ENCODE measurements around the gene FOXK1.

FOXK1 gene

GRCh38 chr7:4722960-4723630 lies 41.0 kb downstream of the FOXK1 start:
- no peak for DNase-seq (ENCODE audit: low spot score)

DNA sequence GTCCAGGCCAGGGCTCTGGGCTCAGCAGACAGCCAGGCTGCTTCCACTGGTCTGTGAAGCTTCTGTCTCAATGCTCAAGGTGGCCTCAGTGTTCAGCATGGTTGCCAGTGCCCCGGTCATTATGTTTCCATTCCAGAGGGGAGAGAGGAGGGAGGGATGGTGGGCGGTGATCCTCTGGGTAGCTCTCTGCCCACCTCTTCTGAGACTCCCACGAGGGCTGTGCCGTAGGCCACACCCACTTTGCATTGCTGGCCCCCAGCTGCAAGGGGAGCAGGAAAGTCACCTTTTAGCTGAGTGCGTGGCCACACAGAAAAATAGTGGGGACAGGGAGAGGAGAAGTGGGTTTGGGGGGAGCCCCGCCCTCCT lies 42.5 kb downstream of the FOXK1 start:
- no peak for DNase-seq (ENCODE audit: low spot score)

DNA sequence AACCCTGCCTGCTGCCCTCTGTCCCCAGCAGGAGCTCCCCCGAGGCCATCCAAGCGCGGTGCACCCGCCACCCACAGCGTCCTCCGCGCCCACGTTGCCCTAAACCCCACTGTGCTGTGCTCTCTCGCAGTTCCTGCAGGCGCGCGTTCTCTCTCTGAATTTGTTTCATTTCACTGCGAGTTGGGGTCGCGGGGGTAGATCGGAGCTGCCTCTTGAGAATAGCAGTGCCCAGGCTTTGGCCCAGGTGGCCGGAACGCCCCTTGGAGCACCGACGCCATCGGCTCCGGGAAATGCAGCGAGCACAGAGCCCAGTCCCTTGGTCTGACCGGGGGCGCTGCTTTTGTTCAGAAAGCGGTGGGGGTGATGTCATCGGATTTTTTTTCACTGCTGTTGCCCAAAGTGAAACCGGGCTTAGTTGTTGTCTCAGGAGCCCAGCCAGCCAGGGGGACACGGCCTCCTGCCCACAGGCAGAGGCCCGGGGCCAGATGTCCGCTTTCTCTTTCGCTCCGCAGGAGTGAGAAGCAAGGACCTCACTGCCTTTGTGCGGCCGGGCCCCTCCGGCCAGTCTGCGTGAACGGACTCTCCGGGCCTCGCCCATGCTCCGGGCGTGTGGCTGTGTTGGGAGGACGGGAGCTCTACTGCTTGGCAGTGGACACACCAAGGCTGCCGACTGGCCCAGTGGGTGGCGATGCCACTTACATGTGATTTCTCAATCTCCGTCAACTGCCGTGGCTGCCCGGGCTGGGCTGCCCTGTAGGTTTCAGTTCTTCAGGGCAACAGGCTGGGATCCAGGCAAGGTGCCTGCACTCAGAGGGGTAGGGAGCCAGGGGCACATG lies 43.1 kb downstream of the FOXK1 start:
- peak; percentile 81 for DNase-seq (ENCODE audit: low spot score)

DNA sequence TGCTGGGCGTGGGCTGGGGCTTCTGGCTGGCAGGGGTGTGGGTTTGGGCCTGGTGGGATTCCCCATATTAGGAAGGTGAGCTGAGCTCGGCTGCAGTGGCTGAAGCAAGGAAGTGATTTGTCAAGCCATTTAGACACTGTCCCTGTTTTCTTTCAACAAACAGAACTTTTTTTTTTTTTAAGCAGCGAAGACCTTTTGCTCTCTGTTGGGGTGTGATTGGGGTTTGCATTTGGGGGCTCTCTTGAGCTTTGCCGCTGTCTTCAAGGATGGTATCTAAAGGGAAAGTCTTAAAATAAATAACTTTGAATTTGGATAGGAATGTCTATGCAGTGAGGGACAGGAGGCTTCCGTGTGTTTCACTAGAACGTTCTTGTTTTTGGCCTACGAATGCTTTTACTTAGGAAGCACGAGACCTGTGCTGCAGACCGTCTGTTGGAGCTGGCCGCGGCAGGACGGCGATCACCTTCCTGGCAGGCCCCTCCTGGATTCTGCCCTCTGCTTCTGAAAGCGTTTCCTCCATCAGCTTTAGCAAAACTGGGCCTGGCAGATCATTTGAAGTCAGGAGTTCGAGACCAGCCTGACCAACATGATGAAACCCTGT lies 43.9 kb downstream of the FOXK1 start:
- DNase-seq (ENCODE audit: low spot score) = no peak

GRCh38 chr7:4726566-4726965 lies 44.5 kb downstream of the FOXK1 start:
- no peak for DNase-seq (ENCODE audit: low spot score)

GRCh38 chr7:4727914-4728705 lies 46.0 kb downstream of the FOXK1 start:
- no peak for DNase-seq (ENCODE audit: low spot score)

DNA sequence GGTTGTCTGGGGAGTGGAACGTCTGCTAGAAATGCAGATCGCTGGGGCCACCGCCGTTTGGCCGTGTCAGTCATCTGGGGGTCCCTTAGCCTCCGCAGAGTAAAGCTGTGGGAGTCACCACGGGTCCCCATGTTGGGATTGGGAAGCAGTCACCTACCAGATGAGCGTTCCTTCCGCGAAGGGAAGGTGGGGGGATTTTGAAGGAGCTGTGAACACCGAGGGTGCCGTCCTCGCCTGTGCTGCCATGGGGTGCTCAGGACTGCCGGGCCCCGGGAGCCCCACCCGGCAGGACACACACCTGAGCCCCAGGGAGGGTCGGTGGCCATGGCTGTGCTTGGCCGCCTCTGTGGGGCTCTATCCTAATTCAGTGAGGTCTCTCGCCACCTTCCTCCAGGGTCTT lies 47.2 kb downstream of the FOXK1 start:
- DNase-seq (ENCODE audit: low spot score) = no peak

DNA sequence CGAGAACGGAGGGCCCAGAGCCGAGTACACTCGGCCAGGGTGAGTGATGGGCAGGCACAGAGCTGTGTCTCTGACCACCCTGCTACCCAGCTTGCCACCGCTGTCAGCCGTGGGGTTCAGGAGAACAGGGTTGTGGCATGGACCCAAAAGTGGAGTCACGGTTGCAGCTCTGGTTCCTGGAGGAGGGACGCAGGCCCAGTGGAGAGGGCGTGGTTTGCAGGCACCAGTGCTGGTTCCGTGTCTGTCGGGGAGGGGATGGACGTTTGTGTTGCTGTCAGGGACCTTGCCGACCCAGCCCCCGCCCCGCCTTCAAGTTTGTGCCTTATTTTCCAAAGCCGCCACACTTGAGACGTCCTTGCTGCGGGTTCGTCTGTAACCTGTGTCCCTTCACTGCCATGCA lies 48.2 kb downstream of the FOXK1 start:
- no peak for DNase-seq (ENCODE audit: low spot score)

DNA sequence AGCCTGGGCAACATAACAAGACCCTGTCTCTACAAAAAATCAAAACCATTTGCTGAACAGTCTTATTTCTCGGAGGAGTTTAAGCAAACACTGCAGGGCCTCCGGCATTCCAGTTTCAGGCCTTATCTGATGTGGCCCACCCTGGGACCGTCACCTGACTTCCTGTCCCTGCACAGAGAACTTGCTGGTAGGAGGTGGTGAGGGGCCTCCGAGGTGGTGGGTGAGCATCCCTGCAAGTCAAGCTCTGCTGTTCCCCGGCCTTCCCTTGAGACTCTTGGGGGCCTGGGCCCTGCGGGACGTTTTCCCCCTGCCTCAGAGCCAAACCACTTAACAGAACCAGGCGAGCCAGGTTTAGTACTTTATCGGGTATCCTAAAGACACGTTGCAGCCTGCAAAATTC lies 48.9 kb downstream of the FOXK1 start:
- no peak for DNase-seq (ENCODE audit: low spot score)

DNA sequence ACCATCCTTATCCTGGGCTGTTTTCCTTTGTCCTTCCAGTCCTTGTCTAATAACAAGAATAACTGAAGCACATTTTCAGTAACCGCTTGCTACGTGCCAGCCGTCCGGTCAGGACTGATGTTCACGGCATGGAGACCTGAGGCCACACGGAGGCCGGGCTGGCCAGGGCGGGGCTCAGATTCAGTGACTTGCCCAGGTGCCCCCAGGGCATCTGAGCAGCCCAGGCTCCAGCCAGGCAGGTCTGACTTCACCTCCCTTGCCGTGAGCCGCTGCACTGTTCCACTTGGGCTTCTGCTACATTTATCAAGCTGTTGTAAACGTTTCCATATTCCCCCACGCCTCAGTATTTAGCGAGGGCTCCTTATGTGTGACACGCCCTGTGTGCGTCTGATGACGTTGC lies 49.7 kb downstream of the FOXK1 start:
- DNase-seq (ENCODE audit: low spot score) = no peak

DNA sequence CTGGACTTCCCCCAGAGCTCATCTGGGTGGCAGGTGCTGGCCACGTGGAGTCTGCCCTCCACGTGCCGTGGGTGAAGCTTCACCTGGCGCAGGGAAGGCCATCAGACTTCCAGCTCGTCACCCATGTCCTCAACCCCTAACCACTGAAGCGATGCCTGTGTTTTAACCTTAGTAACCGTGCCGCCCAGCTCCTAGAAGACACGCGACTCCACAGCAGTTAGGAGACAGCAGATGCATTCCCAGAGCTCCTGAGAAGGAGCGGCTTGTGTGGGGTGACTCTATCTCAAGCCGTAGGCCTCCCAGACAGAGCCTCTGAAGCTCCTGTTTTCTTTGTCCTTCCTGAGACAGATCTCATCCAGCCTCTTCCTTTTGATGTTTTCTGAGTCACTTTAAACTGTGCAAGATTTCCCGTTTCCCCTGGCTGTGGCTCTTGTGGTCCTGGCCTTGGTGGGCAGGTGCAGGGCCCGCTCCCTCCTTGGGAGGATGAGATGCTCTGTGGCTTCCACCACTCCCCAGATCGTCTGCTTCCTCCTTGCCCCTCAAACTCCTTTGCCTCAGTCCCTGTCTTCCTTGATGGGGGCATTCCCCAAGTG lies 51.9 kb downstream of the FOXK1 start:
- no peak for DNase-seq (ENCODE audit: low spot score)

DNA sequence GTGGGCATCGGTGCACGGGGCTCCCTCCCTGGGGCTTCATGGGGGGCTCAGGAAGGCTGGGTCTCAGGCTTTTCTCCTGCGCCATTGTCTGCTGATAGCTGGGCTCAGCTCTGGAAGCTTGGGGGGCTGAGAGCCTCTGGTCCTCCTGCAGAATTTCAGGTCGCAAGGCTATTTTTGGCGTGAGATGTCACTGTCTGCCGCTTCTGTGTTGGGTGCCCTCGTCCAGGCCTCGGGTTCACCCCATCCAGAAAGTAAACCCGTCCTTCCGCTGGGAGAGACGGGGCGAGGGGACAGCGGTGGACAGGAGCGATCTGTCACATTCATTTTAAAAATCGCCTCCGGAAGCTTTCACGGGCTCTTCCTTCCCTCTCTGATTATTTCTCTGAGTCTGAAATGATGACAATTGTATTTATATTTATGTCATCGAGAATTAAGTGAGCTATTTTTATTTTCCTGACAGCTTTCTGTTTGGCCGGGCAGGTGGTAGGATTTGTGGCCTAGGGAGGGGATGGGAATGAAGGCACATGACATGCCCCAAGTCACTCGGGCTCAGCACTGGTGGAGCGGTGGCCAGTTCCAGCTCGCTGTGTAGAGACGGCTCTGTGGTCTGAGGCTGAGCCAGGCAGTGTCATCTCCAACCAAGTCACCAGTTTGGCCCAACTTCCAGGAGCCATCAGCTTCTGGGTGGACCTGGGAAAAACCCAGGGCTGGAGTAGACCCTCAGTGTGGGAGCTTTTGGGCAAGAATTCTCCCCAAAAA lies 52.7 kb downstream of the FOXK1 start:
- DNase-seq (ENCODE audit: low spot score) = peak; percentile 76

GRCh38 chr7:4737300-4737699 lies 55.2 kb downstream of the FOXK1 start:
- DNase-seq (ENCODE audit: low spot score) = no peak

GRCh38 chr7:4738711-4739527 lies 56.8 kb downstream of the FOXK1 start:
- no peak for DNase-seq (ENCODE audit: low spot score)

GRCh38 chr7:4739528-4739992 lies 57.5 kb downstream of the FOXK1 start:
- DNase-seq (ENCODE audit: low spot score) = peak; percentile 63

DNA sequence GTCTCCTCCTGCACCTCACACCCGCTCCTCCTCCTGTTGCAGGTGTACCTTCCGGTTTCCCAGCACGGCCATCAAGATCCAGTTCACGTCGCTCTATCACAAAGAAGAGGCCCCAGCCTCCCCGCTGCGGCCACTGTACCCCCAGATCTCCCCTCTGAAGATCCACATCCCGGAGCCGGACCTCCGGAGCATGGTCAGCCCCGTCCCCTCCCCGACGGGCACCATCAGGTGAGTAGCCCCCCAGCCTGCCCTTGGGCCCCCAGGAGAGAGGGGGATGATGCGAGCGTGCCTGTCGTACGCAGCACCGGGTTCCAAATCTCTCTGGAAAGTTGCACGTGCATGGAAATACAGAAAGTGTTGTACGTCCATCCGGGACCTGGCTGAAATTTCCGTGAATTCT lies 58.7 kb downstream of the FOXK1 start:
- no peak for DNase-seq (ENCODE audit: low spot score)

- DNase-seq (ENCODE audit: low spot score) = peak; percentile 78
These were observed 60.0 kb downstream of the FOXK1 start for GRCh38 chr7:4742051-4742573.

GRCh38 chr7:4742852-4743251 lies 60.8 kb downstream of the FOXK1 start:
- DNase-seq (ENCODE audit: low spot score) = no peak

DNA sequence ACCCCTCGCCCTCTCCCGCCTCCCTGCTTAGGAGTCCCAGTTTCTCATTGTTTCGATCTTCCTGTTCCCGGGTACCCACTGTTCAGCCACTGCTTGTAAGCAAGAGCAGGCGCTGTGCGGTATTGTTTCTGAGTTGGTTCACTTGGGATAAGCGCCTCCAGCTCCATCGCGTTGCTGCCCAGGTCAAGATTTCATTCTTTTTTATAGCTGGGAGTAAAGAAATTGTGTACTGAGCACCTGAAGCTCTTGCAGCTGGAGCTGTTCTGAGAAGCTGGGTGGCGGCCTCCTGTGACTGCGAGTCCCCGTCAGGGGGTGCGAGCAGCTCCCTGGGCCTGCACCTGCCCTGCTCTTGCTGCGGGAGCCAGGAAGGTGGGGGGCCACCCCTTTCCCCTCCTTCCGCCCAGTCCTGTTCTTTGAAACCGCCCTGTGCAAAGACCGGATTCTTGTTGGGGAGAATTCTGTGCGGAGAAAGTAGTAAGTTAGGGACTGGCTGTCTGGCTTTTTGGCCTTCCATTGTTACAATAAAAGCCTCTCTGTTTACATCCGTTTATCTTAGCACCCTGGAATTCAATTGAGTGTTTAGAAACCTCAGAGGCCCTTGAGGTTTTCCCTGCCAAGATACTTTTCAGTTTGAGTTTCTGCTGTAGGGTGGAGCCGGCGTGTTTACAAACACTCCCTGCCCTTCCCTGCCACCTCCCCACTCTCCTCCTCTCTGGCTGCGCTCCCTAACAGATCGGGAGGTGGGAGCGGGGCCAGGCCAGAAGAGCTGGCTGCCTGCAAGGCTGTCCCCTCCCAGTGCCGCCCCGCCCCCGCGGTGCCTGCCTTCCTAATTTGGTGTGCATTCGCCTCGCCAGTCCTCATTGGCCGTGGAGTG lies 62.5 kb downstream of the FOXK1 start:
- DNase-seq (ENCODE audit: low spot score) = peak; percentile 93

All from putamen (tissue), 1 donor.